HepG2 (cell line): ENCODE data around the gene ANKRD53. TPM values are rescaled to one million over a fixed set of nuclear protein-coding genes. Genes with fewer than 3 reads are reported as not detected.

Experiments
- ATAC-seq: fragments of 200-7000 bp; cut with Tn5 transposase; 3 replicates; pipeline ENCODE4 v1.9.1; 2020; ENCODE audit warnings: mild to moderate bottlenecking, moderate library complexity
- BruUV-seq: library from RNA; stranded (reverse); fragments of 400-500 nt; replicated peaks from 2 replicates; lab custom pipeline; 2021; lab: Mats Ljungman, UMichigan
- CTCF ChIA-PET: fragments of 300-600 bp; formaldehyde crosslinking; extraction: SDS; loops from one replicate; lab custom pipeline; 2021; ENCODE audit warnings: low total read pairs, inconsistent platforms, low intra/inter-chr PET ratio; lab: Yijun Ruan, JAX
- POLR2A ChIA-PET: fragments of 350-600 bp; sonication (Branson Sonifier 250); formaldehyde crosslinking; loops from one replicate; lab custom pipeline; 2020; ENCODE audit warnings: antibody characterized with exemption, inconsistent platforms; lab: Yijun Ruan, JAX
- DNase-seq: peaks from one replicate; pipeline ENCODE4 v3.0.0-alpha.2; 2015; ENCODE audit warnings: low spot score
- FAIRE-seq: peaks from 3 replicates; lab custom pipeline; 2011; peaks lifted over from hg19 to GRCh38; lab: Jason Lieb, UNC
- H2AFZ ChIP-seq: one replicate; pipeline ENCODE4 v1.6.1; 2011; ENCODE audit warnings: low read length, inconsistent platforms
- H3K27ac ChIP-seq: fragments of 300-600 bp; 3 replicates; pipeline ENCODE4 v1.8.0; 2011; ENCODE audit warnings: mixed run types, mild to moderate bottlenecking, mixed read lengths, low read length, inconsistent platforms; ENCODE audit not compliant: insufficient read depth; ENCODE audit errors: extremely low read length
- H3K27me3 ChIP-seq, 2 experiments: fragments of 200-600 bp in 1 of 2; 2 replicates in 1 of 2; 3 replicates in 1 of 2; pipeline versions ENCODE4 v1.6.0 to v1.8.0; 2011; ENCODE audit warnings: low read length in 2 of 2, mild to moderate bottlenecking in 2 of 2, moderate library complexity in 2 of 2, inconsistent platforms in 1 of 2; ENCODE audit not compliant: insufficient read depth in 2 of 2, control insufficient read depth in 1 of 2
- H3K36me3 ChIP-seq, 2 experiments: fragments of 200-600 bp in 1 of 2; replicated peaks in 1 of 2; 2 replicates in 1 of 2; 3 replicates in 1 of 2; pipeline versions ENCODE4 v1.5.1 to v1.8.0; 2011; ENCODE audit warnings: low read length in 2 of 2, inconsistent platforms in 1 of 2; ENCODE audit not compliant: insufficient read depth in 2 of 2, control insufficient read depth in 1 of 2
- H3K4me1 ChIP-seq: 2 replicates; pipeline ENCODE4 v1.5.1; 2012; ENCODE audit warnings: low read length, inconsistent platforms; ENCODE audit not compliant: insufficient read depth
- H3K4me2 ChIP-seq: 2 replicates; pipeline ENCODE4 v1.6.0; 2011; ENCODE audit warnings: low read depth, low read length, inconsistent platforms
- H3K4me3 ChIP-seq, 3 experiments: fragments of 200-600 bp in 1 of 3; sonication (generic), shearing (Covaris generic) in 1 of 3; replicated peaks in 1 of 3; 2 replicates each; pipeline ENCODE4 v1.5.1; 2011 to 2016; ENCODE audit warnings: low read length in 3 of 3, inconsistent platforms in 2 of 3, low read depth in 2 of 3, mild to moderate bottlenecking in 2 of 3, control low read depth in 1 of 3, mixed read lengths in 1 of 3; ENCODE audit not compliant: insufficient read depth in 1 of 3
- H3K79me2 ChIP-seq: one replicate; pipeline ENCODE4 v1.6.1; 2011; ENCODE audit warnings: low read length, inconsistent platforms; ENCODE audit not compliant: insufficient read depth
- H3K9ac ChIP-seq: 2 replicates; pipeline ENCODE4 v1.6.0; 2011; ENCODE audit warnings: mild to moderate bottlenecking, low read depth, low read length, inconsistent platforms; ENCODE audit not compliant: insufficient read depth
- H3K9me3 ChIP-seq: 2 replicates; pipeline ENCODE4 v1.5.1; 2012; ENCODE audit warnings: mild to moderate bottlenecking, low read length
- H4K20me1 ChIP-seq: 2 replicates; pipeline ENCODE4 v1.6.0; 2011; ENCODE audit warnings: inconsistent platforms, mild to moderate bottlenecking, low read length, moderate library complexity; ENCODE audit not compliant: insufficient read depth
- HNRNPL ChIP-seq: fragments of 200-400 bp; formaldehyde crosslinking; IDR thresholded peaks from 2 replicates; pipeline ENCODE4 v1.6.1; 2017; ENCODE audit warnings: mild to moderate bottlenecking, low read depth, low read length
- NR2F2 ChIP-seq: IDR thresholded peaks from 2 replicates; pipeline ENCODE4 v1.6.1; 2012; ENCODE audit warnings: low read depth, inconsistent platforms, borderline replicate concordance
- NRL ChIP-seq: sonication (generic); formaldehyde crosslinking; IDR thresholded peaks from 2 replicates; pipeline ENCODE4 v1.5.0; 2020; ENCODE audit warnings: missing genetic modification reagents, mild to moderate bottlenecking, moderate library complexity, borderline replicate concordance
- PHF5A ChIP-seq: IDR thresholded peaks from one replicate; pipeline ENCODE4 v1.6.1; 2018; ENCODE audit warnings: low read depth, missing genetic modification reagents; ENCODE audit not compliant: unreplicated experiment
- RBFOX2 ChIP-seq: fragments of 200-400 bp; formaldehyde crosslinking; IDR thresholded peaks from 2 replicates; pipeline ENCODE4 v1.6.1; 2017; ENCODE audit warnings: low read depth, mild to moderate bottlenecking, low read length
- SRSF4 ChIP-seq: fragments of 200-400 bp; formaldehyde crosslinking; IDR thresholded peaks from one replicate; pipeline ENCODE4 v1.6.1; 2018; ENCODE audit warnings: mild to moderate bottlenecking, low read depth, low read length, moderate library complexity; ENCODE audit not compliant: poor library complexity, severe bottlenecking
- XRCC5 ChIP-seq: fragments of 200-400 bp; formaldehyde crosslinking; optimal IDR thresholded peaks from 2 replicates; pipeline ENCODE3; 2017; ENCODE audit warnings: mild to moderate bottlenecking, low read length
- ZBED4 ChIP-seq: sonication (generic); formaldehyde crosslinking; IDR thresholded peaks from 2 replicates; pipeline ENCODE4 v1.4.0; 2020; ENCODE audit warnings: missing genetic modification reagents, borderline replicate concordance
- ZBTB33 ChIP-seq: sonication (generic); formaldehyde crosslinking; IDR thresholded peaks from 2 replicates; pipeline ENCODE4 v1.4.0; 2020; ENCODE audit warnings: missing genetic modification reagents
- WGBS: methylation state at CpG from one replicate; pipeline ENCODE4 v1.1.6; 2017; ENCODE audit warnings: low lambda C conversion rate; 5-methylcytosine and 5-hydroxymethylcytosine counted together
- in situ Hi-C: cut with HindIII; loops from 2 replicates; pipeline ENCODE4 v1.10.0; 2017; ENCODE audit warnings: low pct_unique_long_range_greater_than_20kb; ENCODE audit not compliant: extremely low pct_ligation_motif_present
- intact Hi-C: fragments of 100-400 bp; cut with micrococcal nuclease; formaldehyde crosslinking; loops from one replicate; pipeline ENCODE4 v1.10.0; 2022; ENCODE audit not compliant: unreplicated experiment
- polyA plus RNA-seq, 8 experiments: library from polyadenylated mRNA; depleted of rRNA in 3 of 8; stranded (reverse) in 7 of 8; unstranded in 1 of 8; fragments of >200 nt; fragmentation: Illumina TruSeq in 4 of 8; extraction: Trizol in 4 of 8; gene quantifications; 2 replicates each; pipeline versions ENCODE4 v1.2.1 to v1.2.3, GENCODE V29; 2011 to 2016; ENCODE audit warnings: low read depth in 4 of 8, missing spikeins in 1 of 8, mixed read lengths in 1 of 8; ENCODE audit not compliant: insufficient read depth in 1 of 8
- total RNA-seq, 5 experiments: library from RNA; depleted of rRNA; stranded (reverse); fragments of >200 nt; fragmentation: Illumina TruSeq; extraction: Trizol; gene quantifications; 2 replicates each; pipeline ENCODE4 v1.2.3, GENCODE V29; 2016; ENCODE audit warnings: low read depth in 1 of 5
- TF ChIP-seq, protein P1 (sequence below): sonication (generic); formaldehyde crosslinking; IDR thresholded peaks from 2 replicates; pipeline ENCODE4 v1.8.0; 2022; ENCODE audit warnings: mild to moderate bottlenecking, missing genetic modification reagents; ENCODE audit not compliant: insufficient replicate concordance
- TF ChIP-seq, protein P2 (sequence below): sonication (generic); formaldehyde crosslinking; IDR thresholded peaks from 2 replicates; pipeline ENCODE4 v1.4.0; 2020; ENCODE audit warnings: missing genetic modification reagents
- TF ChIP-seq, protein P3 (sequence below): sonication (generic); formaldehyde crosslinking; IDR thresholded peaks from 2 replicates; pipeline ENCODE4 v1.8.1; 2023; ENCODE audit warnings: mild to moderate bottlenecking, inconsistent platforms, moderate library complexity, missing genetic modification reagents, borderline replicate concordance

Gene ANKRD53
- total and polyA plus RNA-seq, 2 of the 13 experiments (the other 11 are each of a cell fraction or from before 2014, with no cell fraction given): 0.15 TPM; not detected in 1

DNA sequence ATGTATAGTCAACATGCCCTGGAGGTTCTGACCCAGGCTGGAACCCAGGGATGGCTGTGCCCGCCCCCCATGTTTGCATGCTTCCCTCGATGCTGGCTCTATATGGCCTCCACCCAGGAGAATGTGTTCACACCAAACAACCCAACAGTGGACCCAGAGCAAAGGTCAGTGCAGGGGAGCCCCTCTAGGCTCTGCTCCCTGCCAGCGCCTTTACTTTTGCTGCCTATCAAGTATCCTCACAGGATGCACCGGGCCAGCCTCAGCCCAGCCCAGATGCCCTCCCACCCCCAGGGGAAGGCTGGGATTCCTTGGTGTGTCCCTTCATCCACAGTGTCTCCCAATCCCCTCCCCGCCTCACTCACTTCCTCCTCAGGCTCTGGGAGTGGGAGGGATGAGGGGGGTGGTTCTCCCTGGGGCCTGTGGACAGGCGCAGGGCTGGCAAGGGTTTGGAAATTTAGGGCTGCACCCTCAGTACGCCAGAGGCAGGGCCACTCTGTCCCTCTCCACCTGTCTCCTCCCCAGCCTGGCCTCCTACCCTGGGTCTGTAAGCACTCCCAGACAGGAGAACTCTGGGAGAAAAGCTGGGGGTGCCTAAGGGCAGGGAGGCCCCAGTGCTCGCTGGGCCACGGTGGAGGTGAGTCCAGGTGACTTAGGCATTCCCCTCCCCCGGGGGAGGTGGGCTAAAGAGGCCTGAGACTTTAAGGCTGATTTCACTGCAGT lies 40.4 kb upstream of the ANKRD53 start:
- peaks cover 49% of the 10 kb centered on the region for H3K4me1 ChIP-seq
- peak overlapping the region in 1 of 3 experiments; percentile 49; a peak in 2 of 6 replicates for H3K4me3 ChIP-seq
- intact Hi-C loops (no loop called here), in situ Hi-C loops (no loop called here)
- 0 out of 2 replicates have a peak overlapping the region, but pooled peaks have one; percentile 12 for H3K9ac ChIP-seq
- H3K27me3 ChIP-seq: no peaks in the 10 kb centered on the region; a peak in 1 of 5 replicates
- FAIRE-seq (peak; percentile 28), ATAC-seq (peak; percentile 62), DNase-seq (peak; percentile 53)
- POLR2A ChIA-PET: interaction anchor here (1.0 to 1.3 kb wide), 4 partner anchors 10 to 130 kb away, joined by 3 to 4 read pairs (median 3); partner anchors contain the start of gene NAGK
- 12% methylated on average over 7 of the region's 10 CpGs for WGBS
- H3K4me2 ChIP-seq: peak overlapping the region; percentile 52
- no peaks in the 10 kb centered on the region for H4K20me1 ChIP-seq
- H3K9me3 ChIP-seq: no peaks in the 10 kb centered on the region
- CTCF ChIA-PET: interaction anchor here (1.3 kb wide), 1 partner anchor 67 kb away, joined by 3 read pairs; no protein-coding TSS in a partner anchor
- no peaks in the 10 kb centered on the region for H3K36me3 ChIP-seq
- BruUV-seq: no TSS peak
- H2AFZ ChIP-seq: no peak overlapping the region
- H3K79me2 ChIP-seq: no peaks in the 10 kb centered on the region
- no peak overlapping the region for H3K27ac ChIP-seq
- TF ChIP-seq NRL (no peak), RBFOX2 (no peak), ZBTB33 (CRISPR knock-in tag) (no peak), PHF5A (CRISPR knock-in tag) (no peak), HNRNPL (0 out of 2 replicates have a peak, but pooled peaks have one; percentile 20), ZBED4 (peak; percentile 85; the same call in 1 of the 2 replicates), SRSF4 (no peak), XRCC5 (no peak), NR2F2 (no peak)
- TF ChIP-seq, protein P1, sequence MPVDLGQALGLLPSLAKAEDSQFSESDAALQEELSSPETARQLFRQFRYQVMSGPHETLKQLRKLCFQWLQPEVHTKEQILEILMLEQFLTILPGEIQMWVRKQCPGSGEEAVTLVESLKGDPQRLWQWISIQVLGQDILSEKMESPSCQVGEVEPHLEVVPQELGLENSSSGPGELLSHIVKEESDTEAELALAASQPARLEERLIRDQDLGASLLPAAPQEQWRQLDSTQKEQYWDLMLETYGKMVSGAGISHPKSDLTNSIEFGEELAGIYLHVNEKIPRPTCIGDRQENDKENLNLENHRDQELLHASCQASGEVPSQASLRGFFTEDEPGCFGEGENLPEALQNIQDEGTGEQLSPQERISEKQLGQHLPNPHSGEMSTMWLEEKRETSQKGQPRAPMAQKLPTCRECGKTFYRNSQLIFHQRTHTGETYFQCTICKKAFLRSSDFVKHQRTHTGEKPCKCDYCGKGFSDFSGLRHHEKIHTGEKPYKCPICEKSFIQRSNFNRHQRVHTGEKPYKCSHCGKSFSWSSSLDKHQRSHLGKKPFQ (CRISPR knock-in tag): peak; percentile 98
- TF ChIP-seq, protein P2, sequence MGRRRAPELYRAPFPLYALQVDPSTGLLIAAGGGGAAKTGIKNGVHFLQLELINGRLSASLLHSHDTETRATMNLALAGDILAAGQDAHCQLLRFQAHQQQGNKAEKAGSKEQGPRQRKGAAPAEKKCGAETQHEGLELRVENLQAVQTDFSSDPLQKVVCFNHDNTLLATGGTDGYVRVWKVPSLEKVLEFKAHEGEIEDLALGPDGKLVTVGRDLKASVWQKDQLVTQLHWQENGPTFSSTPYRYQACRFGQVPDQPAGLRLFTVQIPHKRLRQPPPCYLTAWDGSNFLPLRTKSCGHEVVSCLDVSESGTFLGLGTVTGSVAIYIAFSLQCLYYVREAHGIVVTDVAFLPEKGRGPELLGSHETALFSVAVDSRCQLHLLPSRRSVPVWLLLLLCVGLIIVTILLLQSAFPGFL (CRISPR knock-in tag): no peak
- TF ChIP-seq, protein P3, sequence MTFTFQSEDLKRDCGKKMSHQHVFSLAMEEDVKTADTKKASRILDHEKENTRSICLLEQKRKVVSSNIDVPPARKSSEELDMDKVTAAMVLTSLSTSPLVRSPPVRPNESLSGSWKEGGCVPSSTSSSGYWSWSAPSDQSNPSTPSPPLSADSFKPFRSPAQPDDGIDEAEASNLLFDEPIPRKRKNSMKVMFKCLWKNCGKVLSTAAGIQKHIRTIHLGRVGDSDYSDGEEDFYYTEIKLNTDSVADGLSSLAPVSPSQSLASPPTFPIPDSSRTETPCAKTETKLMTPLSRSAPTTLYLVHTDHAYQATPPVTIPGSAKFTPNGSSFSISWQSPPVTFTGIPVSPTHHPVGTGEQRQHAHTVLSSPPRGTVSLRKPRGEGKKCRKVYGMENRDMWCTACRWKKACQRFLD (CRISPR knock-in tag): no peak
